HG02943 (cell line): Measurements from ENCODE around the gene TNIP1.

Source experiments
- ATAC-seq: cut with Tn5 transposase; IDR thresholded peaks from one replicate; pipeline ENCODE4 v1.9.1; 2021; ENCODE audit warnings: mild to moderate bottlenecking, low read depth, moderate library complexity; ENCODE audit not compliant: unreplicated experiment

TNIP1 gene, protein sequence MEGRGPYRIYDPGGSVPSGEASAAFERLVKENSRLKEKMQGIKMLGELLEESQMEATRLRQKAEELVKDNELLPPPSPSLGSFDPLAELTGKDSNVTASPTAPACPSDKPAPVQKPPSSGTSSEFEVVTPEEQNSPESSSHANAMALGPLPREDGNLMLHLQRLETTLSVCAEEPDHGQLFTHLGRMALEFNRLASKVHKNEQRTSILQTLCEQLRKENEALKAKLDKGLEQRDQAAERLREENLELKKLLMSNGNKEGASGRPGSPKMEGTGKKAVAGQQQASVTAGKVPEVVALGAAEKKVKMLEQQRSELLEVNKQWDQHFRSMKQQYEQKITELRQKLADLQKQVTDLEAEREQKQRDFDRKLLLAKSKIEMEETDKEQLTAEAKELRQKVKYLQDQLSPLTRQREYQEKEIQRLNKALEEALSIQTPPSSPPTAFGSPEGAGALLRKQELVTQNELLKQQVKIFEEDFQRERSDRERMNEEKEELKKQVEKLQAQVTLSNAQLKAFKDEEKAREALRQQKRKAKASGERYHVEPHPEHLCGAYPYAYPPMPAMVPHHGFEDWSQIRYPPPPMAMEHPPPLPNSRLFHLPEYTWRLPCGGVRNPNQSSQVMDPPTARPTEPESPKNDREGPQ

DNA sequence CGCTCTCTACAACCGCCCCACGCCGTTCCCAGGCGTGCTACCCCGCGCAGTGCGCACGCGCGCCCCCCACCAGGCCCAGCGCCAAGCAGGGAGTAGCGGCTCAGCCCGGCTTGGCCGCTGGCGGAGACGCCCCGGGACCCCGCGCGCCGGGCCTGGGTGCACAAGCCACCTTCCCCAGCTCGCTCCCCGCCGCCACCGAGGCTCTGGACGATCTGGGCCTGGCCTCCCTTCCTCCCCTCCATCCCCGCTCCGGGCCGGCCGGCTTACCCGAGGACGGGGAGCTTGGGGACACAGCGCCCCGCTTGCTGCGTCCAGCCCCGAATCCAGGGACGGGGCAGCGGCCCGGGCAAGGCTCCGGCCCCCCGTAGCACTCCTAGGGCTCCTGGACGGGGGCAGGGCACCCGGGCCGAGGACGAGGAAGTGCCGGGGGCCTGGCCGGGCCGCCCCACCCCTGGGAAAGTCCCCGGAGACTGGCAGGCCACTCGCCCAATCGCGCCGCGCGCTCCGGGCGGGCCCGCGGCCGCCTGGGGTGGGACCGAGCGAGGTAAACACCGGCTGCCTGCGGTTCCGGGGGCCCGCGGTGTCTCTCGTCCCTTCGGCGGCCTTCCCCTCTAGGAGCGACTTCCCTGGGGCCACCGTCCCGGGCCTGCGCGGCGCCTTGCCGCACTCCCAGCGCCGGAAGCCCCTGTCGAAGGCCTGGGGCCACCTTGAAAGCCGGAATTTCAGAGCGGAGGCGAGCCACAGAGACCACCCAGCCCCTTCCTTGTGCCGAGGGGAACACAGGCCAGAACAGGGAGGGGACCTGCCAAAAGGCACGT is at the start of gene TNIP1:
Gene TNIP1, minus strand, starts transcription at position 422 of the 818 bp plus-strand sequence. CDS start 15,939 bp downstream, outside the sequence.
- ATAC-seq: peak; percentile 66

DNA sequence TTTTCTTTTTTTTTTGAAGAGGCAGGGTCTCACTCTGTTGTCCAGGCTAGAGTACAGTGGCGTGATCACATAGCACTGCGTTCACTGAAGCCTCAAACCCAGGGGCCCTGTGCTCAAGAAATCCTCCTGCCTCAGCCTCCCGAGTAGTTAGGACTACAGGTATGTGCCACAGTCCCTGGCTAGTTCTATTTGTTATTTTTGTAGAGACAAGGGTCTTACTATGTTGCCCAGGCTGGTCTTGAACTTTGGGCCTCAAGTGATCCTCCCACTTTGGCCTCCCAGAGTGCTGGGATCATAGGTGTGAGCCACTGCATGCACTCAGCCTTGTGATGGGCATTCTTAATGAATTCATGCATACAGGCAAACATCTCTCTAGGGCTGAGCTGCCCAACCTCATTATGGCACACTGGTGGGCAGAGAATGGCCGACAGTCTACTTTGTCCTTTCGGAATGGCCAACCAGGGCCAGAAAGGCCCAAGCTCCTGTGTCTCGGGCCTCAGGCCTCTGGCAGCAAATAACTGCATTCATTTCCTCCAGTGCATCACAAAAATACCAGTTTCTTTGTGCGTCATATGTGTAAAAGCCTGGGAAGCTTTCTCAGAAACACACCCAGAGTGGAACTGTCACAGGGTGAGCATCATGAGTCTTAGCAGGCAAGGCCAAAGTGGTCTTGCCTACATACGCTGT is 49.5 kb upstream of the TNIP1 start:
- no peak for ATAC-seq

DNA sequence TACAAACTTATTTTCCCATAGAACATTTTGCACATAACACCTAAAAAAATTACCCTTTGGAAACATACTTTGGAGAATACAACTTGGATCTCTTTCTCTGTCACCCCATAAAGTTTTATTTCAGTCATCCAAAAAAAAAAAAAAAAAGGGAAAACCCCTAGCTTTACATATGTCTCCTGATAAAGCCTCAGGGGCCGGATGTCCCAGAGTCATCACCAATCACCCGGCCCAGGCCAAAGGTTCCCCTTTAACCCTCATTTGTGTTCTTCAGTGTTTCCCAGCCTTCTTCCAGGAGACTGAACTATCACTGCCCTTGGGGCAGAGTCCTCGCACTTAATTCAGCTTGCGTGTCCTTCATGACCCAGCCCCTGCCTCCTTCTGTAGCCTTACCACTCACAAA is 48.0 kb upstream of the TNIP1 start:
- ATAC-seq: no peak

DNA sequence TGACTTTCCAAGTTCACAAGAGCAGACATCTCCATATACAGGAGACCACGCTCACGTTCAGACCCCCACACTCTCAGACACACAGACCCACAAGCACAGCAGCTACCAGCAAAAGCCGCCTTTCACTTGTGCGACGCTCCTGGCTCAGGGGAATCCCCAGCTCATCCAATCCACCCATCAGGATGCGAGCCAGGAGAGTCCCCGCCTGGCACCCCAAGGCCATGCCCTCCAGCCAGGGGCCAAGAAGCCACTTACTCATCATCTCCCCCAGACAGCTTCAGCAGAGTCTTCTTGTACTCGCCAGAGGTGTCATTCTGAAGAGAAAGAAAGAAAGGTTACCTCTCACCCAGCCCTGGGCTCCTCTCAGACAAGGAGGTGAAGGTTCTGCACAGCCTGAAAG is 47.1 kb upstream of the TNIP1 start:
- no peak for ATAC-seq

DNA sequence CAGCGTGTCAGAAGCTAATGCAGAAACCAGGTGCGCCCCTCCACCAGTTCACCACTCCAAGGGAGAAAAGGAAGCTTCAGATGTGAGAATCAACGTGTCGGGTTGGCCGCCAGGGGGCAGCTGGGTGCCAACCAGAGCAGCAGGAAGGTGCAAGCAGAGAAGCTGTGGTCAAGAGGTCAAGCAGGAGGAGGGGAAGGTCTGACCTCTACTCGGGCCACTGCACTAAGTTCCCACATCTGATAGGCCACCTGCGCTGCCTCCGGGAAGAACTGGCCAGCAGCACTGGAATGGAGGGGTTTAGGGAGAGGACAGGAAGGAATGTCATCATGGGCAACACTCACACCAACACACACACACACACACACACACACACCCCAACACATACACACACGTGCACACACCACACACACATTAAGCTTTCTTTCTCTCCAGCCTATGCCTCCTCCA is 45.4 kb upstream of the TNIP1 start:
- peak; percentile 43 for ATAC-seq

DNA sequence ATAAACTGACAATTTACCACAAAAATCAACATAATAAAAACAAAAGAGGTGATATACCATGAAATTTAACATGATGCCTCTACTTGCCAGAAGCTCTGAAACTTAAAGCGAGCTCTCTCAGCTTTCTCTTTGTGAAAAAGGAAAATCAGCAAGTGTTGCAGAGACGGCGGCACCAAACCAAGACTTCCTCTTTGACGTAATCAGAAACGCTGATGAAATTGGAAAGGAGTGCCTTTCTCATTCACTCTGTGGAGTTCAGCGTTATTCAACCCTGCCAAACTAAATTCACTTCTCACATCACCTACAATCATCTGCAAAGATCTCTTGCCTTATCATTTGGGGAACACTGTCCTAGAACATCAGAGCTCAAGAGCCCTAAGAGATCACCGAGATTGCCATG is 44.6 kb upstream of the TNIP1 start:
- ATAC-seq: no peak

DNA sequence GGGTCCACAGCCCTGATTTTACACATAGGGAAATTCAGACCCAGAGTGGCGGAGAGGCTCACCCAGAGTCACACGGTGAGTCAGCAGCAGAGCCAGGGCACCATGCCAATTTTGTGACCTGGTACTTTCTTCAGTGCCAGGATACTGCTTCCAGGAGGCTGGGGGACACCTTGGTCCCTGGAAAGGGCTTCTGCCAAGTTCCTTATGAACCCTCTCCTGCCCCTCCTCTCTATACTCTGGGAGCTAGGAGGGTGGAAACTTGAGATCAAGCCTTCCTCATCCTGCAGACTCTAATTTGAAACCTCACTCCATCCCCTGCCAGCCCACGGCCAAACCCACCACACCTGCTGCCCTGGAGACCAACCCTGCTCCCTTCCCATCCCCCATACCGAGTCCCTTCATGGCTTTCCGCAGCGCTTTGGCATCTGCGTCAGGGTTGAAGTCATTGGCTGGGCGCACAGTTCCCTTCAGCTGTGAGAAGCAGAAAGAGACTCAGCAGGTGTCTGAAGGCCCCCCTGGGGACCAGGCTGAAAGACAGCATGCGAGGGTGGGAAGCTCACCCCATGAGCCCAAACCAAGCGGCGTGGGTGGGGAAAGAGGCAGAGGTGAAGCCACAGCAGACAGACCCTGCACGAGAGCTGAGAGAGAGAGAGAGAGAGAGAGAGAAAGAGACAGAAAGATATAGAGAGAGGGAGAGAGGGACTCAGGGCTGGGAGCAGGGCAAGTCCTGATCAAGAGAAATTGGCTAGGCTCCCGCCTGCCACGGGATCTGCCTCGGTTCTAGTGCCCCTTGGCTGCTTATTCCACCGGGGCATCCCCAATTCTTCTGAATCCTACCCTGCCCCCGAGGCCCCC is 43.3 kb upstream of the TNIP1 start:
- ATAC-seq: peak; percentile 76

DNA sequence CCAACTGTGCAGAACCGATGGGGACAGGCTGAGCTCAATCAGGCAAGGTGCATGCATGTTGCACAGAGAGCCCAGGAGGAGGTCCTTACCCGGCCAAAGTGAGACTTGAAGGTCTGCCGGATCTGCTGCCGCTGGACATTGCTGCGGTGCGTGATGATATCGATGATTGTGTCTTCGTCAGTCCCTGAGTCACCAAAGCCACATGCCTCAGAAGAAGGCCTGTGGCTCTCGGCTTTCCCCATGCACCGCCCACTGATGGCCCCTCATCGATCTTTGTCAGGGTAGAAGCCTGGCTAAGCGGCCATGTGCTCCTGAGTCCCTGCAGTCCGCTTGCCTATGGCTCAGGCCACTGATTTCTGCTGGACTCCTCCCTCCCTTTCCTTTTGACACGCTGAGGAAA is 42.0 kb upstream of the TNIP1 start:
- no peak for ATAC-seq

DNA sequence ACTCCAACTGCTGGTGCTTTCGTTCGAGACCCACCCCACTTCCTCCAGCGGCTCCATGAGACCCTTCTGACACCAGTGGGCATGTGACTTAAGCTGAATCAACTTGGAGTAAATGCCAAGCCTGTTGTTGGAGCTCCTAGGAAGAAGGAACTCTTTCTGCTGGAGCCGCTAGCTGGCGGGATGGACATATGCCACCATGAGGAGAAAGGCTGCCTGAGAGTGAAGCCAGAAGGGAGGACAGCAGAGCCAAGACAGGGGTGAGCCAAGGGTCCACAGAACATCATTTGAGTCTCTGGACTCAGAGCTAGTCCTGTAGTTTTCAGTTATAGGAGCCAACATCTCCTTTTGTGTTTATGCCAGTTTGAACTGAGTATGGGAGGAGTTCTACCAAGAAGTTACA is 40.8 kb upstream of the TNIP1 start:
- no peak for ATAC-seq

DNA sequence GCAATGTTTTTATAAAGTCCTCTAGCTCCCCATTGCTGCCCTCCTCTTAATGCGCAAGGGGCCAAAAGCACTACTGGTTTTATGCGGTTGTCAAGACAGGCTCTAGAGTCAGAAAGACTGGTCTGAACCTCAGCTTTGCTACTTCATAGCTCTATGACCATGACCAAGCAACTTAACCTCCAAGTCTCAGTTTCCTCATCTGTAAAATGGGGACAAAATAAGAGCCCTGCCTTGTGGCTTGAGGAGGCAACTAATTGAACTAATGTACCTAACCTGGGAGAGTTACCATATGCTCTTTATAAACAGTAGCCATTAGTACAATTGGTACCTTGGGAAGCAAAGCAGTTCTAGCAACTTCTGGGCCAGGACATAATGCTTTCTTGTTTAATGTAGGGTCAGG is 40.3 kb upstream of the TNIP1 start:
- ATAC-seq: no peak

DNA sequence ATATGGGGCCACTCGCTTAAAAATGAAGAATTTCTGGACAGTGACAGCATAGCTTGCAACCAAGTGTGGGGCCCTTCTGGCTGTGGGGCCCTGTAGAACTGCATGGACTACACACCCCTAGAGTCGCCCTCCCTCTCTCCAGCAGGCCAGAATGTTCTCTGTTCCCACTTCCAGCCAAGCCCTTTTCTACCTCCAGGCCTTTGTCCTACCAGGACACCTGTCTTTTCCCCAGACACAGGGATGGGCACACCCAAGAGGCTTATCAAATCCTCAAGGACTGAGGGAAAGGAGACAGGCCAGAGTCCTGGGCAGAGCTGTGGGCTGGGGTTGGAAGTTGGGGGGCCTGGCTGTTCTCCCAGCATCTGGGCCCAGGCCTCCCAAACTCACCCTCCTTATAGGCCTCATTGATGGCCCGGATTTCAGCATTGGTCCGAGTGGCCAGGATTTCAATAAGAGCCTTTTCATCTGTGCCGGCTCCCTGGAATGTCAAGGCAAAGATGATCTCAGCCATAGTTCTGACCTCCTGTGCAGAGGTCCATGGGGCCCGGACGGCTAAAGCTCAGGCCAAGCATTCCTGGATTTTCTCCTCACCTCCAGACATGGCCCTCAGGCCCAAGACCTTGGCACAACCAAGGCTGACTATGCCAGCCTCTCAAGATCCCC is 38.2 kb upstream of the TNIP1 start:
- no peak for ATAC-seq

DNA sequence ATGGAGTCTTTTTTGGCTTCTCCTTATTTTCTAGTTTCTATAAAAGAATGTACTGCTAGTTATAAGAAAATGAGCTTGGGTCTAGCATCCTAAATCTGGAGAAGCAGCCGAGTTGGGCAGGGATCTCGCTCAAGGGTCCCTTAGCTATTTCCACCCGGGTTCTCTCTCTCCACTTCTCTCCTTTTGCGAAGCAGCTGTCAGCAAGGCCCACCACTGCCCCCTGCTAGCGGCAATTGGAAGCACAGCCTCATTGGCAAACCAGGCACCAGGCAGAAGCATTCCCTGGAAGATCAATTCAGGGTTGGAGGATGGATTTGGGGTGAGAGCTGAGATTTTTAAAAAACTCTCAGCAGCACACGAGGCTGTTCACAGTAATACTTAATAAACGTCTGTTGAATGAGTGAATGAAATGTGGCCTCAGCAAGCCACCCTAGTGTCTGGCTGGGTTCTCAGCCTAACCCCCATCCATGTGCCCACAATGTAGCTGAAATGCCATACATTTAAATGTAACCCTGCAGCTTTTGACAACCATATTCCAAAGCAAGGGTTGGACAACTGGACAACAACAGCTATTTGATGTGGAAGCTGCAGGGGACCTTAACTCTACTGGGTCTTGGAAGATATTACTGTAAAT is 34.6 kb upstream of the TNIP1 start:
- no peak for ATAC-seq

DNA sequence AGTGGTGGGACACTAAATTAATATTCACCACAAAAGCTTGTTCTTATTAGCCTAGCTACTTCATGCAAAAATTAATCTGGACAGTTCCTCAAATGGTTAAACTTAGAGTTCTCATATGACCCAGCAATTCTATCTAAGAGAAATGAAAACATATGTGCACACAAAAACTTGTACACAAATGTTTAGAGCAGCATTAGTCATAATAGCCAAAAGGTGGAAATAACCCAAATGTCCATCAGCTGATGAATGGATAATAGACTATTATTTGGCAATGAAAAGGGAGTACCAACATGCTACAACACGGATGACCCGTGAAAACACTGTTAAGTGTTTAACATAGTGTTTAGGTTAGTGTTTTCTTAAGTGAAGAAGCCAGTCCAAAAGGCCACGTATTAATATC is 32.8 kb upstream of the TNIP1 start:
- no peak for ATAC-seq

DNA sequence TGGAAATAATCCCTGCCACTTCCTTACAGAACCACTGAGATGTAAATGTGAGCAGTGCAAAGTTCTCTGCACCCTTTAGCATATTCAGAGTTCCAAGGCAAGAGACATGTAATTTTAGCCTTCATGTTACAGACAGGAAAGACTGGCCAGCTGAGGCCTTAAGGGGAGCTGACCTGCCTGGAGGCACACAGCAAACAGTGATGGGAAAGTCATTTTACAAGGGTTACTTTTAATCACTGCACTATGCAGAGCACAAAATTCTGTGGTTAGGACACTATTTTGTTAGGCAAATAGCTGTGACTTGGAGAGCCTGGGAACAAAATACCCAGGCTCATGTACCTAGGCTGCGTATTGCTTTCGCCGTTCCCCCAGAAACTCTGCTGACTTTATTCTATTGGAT is 30.2 kb upstream of the TNIP1 start:
- no peak for ATAC-seq

DNA sequence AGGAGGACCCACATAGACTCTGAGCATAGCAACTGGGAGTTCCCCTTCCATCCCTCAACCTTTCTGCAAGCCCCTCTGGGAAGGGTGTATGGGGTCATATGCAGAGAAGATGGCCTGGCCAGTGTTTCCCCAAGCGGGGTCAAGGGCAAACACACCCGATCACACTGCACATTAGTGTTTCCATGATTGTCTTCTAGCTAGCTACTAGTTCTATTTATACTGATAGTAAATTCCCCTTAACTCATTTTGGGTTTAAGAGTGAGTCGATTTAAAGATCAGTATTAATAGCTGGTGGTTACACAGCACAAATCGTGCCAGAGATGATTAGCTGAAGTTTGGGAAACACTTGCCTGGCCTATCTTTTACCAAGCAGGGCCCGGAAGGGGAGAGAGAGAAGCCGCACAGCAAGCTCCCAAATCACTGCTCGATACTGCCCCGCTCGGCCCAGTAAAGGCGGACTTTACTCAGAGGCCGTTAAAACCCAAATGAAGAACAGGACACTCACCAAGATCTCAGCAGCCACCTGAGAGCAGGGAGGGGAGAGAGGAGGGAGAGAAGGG is 29.4 kb upstream of the TNIP1 start:
- ATAC-seq: no peak

DNA sequence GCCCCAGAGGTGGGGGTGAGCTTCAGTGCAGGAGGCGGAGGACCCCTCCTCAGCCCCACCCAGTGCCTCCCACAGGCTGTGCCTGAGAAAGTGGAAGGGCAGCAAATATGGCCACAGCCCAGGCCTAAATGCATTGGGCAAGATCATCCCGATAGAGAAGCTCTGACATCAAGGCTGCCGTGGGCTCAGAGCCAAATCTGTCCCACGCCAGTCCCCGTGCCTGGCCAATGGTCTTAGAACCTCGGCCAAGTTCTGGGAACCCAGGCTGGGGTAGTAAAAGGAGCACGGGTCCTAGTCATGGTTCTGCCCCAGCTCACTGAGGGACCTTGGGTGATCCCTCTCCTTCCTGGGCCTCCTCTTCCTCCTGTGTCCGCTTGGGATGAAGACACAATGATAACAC is 27.7 kb upstream of the TNIP1 start:
- ATAC-seq: no peak

DNA sequence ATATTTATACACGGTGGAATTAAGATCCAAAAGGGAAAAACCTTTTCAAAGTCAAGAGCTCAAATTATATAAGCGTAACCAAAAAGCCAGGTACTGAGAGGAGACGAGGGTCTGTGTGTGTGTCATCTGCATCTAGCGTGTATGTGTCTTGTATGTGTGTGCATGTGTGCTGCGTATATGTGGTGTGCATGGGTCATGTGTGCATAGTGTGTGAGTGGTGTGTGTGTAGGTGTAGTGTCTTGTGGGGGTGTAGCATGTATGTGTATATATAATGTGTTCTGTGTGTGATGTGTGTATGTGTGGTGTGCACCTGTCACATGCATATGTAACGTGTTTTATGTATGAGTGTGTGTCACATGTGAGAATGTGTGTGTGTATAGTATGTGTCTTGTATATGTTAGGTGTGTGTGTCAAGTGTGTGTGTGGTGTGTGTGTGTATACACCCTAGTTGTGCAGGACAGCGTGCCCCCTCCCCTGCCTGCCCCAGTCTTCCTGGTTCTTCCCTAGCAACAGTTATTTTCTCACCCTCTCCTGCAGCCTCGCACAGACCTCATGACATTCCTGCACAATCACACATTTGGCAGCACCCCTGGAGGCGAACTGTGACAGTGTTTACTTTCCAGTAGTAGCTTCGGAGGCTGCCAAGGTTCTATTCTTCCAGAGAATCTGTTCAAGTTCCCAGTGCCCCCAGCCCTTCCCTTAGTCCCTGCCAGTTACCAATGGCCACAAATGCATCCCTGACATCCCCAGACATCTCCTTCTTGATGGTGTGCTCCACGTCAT is 27.1 kb upstream of the TNIP1 start:
- ATAC-seq: no peak

DNA sequence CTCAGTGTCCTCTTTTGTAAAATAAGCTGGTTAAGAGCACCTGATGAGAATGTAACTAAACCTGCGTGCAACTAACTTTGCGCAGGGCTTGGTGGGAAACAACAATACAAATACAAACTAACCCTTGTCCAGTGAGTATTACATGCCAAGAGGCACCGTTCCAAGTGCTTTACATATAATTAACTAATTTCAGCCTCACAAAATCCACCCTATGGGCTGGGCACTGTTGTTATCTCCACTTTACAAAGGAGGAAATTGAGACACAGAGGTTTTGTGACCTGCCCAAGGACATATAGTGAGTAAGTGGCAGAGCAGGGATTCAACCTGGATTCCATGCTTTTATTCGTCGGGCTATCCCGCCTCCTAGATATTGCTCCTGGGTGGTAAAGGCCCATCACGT is 26.2 kb upstream of the TNIP1 start:
- no peak for ATAC-seq
